ENCODE measurements around the gene FUT3. TPM values are rescaled to one million over a fixed set of nuclear protein-coding genes. Genes with fewer than 3 reads are reported as not detected.

FUT3 gene
- total and polyA plus RNA-seq, 9 of the 15 experiments (the other 6 are each of a cell fraction or from before 2014, with no cell fraction given): 0.09 TPM; not detected in 8

DNA sequence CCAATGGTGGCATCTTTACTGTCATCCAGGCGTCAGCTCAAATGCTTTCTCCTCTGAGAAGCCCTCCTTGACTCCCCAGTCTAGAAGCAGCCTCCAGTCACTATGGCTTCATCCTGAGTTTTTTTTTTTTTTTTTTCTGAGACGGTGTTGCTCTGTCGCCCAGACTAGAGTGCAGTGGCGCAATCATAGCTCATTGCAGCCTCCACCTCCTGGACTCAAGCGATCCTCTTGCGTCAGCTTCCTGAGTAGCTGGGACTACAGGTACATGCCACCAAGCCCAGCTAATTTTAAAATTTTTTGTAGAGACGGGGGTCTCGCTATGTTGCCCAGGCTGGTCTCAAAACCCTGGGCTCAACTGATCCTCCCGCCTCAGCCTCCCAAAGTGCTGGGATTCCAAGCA is 42.2 kb downstream of the FUT3 start:
- no peak for ATAC-seq
- POLR2A ChIA-PET: interaction anchor here (0.8 kb wide), 1 partner anchor 53 kb away, joined by 5 read pairs; no protein-coding TSS in a partner anchor
- intact Hi-C loops (cut with micrococcal nuclease): loop anchor here (10.0 kb wide), 1 partner anchor 176 kb away; no protein-coding TSS in a partner anchor

More for the DNA sequence above, 42.2 kb downstream of the FUT3 start:
- TF ChIP-seq, protein P1, sequence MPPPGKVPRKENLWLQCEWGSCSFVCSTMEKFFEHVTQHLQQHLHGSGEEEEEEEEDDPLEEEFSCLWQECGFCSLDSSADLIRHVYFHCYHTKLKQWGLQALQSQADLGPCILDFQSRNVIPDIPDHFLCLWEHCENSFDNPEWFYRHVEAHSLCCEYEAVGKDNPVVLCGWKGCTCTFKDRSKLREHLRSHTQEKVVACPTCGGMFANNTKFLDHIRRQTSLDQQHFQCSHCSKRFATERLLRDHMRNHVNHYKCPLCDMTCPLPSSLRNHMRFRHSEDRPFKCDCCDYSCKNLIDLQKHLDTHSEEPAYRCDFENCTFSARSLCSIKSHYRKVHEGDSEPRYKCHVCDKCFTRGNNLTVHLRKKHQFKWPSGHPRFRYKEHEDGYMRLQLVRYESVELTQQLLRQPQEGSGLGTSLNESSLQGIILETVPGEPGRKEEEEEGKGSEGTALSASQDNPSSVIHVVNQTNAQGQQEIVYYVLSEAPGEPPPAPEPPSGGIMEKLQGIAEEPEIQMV (tag; conservative IDR thresholded peaks at IDR 0.05; ENCODE audit: low read depth): no peak
- TF ChIP-seq CEBPG (CRISPR knock-in tag; IDR thresholded peaks at IDR 0.05) (no peak; the same call in 1 of the 2 replicates), CEBPG (tag; conservative IDR thresholded peaks at IDR 0.05 in 1 of 2, IDR thresholded peaks at IDR 0.05 in 1 of 2) (peak in 1 of 2 experiments; percentile 54; a peak in 3 of 4 replicates), CEBPB (tag; IDR thresholded peaks at IDR 0.05) (peak; percentile 79)
- peaks cover 0 to 26% of the 10 kb centered on the region in 2 experiments; a peak in 3 of 5 replicates for H3K4me1 ChIP-seq (replicated peaks in 1 of 2; ENCODE audit: control insufficient read depth in 2 of 2, insufficient read depth in 2 of 2, low read length in 2 of 2)
- H3K9ac ChIP-seq (ENCODE audit: insufficient read depth in 1 of 2, low read depth in 2 of 2, low read length in 2 of 2): no peak overlapping the region
- BruUV-seq (replicated peaks): no TSS peak
- H3K9me3 ChIP-seq (replicated peaks; ENCODE audit: control insufficient read depth, insufficient read depth, low read depth, low read length): no peaks in the 10 kb centered on the region
- WGBS (ENCODE audit: insufficient coverage, low coverage, missing lambda C conversion rate): 74% methylated on average over 7 of the region's 9 CpGs
- no peaks in the 10 kb centered on the region for H3K36me3 ChIP-seq (ENCODE audit: control insufficient read depth, insufficient read depth, low read length)
- H3K4me3 ChIP-seq: no peak overlapping the region
- CTCF ChIA-PET (ENCODE audit: low intra/inter-chr PET ratio): no interaction called here
- H3K4me2 ChIP-seq (ENCODE audit: insufficient read depth, low read length): no peak overlapping the region
- DNase-seq (ENCODE audit: extremely low read depth in 1 of 4, low spot score in 3 of 4) (no peak), FAIRE-seq (no peak)
- in situ Hi-C loops (cut with MboI): no loop called here
- no peak overlapping the region for H3K27ac ChIP-seq (ENCODE audit: extremely low read depth, low read depth, low read length)
- H3K9me1 ChIP-seq (ENCODE audit: control insufficient read depth, insufficient read depth, low read length): no peaks in the 10 kb centered on the region
- H3K79me2 ChIP-seq (ENCODE audit: control insufficient read depth, insufficient read depth, low read length): no peaks in the 10 kb centered on the region
- H2AFZ ChIP-seq (ENCODE audit: low read depth, low read length): no peak overlapping the region
- no peaks in the 10 kb centered on the region for H3K27me3 ChIP-seq (ENCODE audit: control insufficient read depth in 2 of 2, insufficient read depth in 2 of 2, low read length in 2 of 2)
- H4K20me1 ChIP-seq (replicated peaks; ENCODE audit: control insufficient read depth, insufficient read depth, low read length): no peaks in the 10 kb centered on the region

Measured in K562 (cell line).